Glomerular visceral epithelial cell (primary cell): Measurements from ENCODE around the gene TRIM17.

Source experiments
- DNase-seq: peaks from one replicate; pipeline ENCODE4 v3.0.0-alpha.2; 2016; ENCODE audit errors: extremely low spot score

TRIM17 gene

DNA sequence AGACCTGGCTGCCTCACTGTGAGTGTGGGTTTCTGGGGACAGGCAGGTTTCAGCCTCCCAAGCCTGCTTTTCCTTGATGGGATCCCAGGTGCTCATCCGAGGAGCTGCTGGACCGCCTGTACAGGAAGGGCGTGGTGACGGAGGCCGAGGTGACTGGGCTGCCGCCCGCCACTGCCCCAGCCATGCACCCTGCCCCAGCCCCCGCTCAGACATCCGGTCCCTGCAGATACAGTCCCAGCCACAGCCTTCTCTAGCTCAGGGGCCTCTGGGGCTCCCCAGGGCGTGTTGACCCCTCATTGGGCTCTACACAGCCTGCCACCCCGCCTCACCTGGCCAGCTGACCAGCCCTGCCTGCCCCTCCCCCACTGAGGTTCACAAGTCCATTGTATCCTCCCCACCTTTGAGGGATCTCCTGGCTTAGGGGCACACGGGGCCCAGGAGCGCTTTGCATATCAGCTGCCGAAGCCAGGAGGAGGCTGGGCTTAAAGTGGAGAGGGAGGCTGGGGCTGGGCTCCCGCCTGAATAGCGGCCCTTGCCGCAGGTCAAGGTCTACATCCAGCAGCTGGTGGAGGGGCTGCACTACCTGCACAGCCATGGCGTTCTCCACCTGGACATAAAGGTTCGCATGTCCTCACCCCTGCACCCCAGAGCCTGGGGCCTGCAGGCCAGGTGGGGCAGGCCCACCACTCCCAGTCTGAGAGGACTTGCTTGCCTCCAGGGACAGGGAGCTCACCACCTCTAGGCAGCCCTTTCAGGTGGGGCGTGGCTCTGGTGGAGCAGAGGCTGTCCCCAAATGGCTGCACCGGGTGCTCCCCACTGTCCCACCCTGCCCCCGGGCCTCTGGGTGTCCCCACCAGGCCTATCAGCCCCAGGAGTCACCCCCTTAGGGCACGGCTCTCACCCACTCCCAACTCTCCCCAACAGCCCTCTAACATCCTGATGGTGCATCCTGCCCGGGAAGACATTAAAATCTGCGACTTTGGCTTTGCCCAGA, 48.6 kb downstream of the TRIM17 start:
- DNase-seq = no peak

DNA sequence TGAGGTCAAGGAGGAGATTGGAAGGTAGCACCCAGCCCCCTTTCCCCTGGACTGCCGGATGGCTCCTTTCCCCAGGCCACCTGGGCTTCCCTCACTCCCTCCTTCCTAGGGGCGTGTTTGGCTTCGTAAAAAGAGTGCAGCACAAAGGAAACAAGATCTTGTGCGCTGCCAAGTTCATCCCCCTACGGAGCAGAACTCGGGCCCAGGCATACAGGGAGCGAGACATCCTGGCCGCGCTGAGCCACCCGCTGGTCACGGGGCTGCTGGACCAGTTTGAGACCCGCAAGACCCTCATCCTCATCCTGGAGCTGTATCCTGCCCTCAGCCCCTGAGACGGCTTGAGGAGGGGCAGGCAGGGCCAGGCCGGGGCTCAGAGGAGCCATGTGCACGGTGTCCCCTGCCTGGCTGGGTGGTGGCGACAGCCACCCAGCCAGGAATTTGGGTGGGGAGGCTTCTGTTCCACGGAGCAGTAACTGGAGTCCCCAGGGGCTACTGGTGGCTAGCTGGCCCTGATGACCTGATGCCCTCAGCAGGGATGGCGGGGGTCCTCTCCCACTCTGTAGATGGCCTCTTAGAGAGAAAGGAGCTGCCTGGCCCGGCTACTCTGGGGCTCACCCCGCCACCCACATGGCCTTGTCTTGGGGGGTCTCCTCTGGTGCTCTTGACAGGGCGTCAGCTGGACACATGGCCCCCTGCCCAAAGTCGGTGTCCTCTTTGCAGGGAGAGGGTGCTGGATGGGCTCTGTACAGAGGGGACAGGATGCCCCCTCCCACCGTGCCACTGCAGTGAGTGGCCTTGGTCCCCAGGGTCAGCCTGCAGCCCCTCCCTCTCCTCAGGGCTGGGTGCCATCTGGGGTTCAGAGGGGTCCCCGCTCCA, 49.6 kb downstream of the TRIM17 start:
- DNase-seq = no peak

DNA sequence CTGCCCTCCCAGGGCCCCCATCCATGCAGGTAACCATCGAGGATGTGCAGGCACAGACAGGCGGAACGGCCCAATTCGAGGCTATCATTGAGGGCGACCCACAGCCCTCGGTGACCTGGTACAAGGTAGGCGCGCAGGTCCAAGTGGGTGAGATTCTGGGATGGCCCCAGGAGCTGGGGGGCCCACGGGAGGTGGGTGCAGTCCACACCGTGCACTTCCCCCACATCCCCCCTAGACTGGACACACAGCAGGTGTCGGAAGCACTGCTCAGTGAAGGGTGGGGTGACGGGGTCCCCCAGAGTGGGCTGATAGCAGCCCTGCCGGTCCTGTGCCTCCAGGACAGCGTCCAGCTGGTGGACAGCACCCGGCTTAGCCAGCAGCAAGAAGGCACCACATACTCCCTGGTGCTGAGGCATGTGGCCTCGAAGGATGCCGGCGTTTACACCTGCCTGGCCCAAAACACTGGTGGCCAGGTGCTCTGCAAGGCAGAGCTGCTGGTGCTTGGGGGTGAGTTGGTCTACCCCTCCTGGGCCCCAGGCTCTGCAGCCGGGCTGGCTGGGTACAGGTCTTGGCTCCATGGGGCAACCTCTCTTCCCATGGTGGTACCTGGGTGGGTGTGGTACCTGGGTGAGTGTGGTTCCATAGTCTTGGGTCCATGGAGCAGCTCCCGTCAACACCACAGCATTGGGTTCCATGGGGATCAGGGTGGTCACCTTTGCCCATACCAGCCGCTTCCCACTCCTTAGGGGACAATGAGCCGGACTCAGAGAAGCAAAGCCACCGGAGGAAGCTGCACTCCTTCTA, 50.4 kb downstream of the TRIM17 start:
- no peak for DNase-seq

DNA sequence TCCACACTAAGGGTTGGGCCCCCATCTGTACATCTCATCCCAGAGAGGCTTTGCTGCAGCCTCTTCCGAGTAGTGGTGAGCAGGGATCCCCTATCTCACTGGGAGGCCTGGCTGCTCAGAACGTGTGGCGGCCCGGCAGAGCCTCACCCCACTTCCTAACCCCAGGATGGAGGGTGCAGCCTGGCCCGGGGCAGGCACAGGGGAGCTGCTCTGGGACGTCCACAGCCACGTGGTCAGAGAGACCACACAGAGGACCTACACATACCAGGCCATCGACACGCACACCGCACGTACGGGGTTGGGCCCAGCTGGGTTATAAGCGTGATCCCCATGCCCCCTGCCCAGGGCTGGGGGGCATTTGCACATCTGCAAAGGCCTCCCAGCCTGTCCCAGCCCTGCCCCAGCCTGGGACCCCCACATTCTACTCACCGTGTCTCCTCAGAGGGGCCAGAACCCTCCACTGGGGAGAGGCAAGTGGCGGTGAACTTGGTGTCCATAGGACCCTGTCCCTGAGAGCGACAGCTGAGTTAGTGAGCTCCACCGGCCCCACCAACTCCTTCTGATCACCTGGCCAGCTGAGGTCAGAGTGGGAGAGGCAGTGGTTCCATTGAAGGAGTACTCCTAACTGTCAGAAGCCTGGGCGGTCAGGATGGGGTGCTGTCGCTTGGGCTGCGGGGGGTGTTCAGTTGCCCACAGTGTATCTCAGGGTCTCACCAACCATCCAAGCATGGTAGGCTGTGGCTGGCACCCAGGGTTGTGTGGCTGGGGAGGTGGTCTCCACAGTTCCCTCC, 51.2 kb downstream of the TRIM17 start:
- DNase-seq = no peak

DNA sequence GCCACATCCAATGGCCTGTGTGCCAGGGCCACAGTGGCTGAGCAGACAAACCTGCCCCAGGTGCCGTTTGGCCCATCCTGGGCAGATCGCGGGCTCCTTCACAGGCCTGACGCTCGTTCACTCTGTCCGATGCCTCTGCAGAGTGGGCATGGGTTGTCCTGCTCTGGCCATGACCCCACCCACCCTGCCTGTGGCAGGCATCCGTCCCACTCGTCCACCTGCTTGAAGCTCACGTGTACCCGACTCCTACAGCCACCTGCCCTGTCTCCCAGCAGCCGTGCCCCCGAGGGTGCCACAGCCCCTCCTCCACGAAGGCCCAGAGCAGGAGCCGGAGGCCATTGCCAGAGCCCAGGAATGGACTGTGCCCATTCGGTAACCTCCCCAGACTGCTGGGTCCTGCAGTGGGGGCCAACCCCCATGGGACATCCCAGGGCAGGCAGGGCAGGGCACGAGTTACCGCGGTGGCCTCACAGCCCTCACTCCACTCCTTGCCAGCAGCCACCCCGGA, 51.9 kb downstream of the TRIM17 start:
- DNase-seq = no peak

DNA sequence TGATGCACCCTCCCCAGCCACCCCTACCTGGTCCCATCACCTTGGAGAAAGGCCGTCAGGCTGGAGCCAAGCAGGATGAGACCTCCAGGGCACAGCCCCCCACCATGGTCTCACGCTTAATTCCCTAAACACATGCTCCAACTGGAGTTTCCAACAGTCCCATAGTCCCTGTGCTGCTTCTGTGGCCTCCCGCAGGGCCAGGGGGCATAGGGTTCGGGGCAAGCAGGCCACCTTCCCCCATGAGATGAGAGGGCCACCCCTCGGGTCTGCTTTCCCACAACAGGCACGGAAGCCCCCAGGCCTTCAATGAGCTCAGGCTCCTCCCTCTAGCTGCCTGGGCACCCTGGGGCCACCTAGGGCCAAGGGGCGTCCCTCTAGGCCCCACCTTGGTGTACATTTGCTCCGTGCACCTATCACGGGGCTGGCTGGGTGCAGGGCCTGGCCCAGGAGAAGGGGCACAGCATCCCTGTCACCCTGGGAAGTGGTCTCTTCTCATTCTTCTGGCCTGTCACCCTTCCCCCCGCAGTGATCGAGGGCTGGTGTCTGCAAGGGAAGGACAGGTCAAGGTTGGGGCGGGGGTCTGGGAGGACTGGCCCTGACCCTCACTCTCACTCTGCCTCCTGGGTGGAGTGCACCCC, 52.5 kb downstream of the TRIM17 start:
- no peak for DNase-seq

DNA sequence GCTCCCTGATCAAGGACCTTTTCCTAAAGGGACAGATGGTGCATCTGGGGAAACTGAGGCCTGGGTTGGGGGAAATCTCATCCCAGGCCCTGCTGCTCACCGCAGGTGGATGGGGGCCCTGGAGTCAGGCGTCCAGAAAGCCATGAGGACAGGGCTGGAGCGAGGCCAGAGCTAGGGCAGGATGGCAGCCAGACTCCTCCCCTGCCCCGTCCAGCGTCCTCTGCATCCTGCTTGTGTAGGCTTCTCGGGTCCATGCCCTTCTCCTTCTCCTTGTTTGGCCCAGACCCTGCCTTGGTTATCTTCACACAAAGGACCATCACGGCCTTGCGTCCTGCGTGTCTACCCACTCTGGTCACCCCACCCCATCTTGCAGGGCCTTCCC, 53.0 kb downstream of the TRIM17 start:
- DNase-seq = no peak

DNA sequence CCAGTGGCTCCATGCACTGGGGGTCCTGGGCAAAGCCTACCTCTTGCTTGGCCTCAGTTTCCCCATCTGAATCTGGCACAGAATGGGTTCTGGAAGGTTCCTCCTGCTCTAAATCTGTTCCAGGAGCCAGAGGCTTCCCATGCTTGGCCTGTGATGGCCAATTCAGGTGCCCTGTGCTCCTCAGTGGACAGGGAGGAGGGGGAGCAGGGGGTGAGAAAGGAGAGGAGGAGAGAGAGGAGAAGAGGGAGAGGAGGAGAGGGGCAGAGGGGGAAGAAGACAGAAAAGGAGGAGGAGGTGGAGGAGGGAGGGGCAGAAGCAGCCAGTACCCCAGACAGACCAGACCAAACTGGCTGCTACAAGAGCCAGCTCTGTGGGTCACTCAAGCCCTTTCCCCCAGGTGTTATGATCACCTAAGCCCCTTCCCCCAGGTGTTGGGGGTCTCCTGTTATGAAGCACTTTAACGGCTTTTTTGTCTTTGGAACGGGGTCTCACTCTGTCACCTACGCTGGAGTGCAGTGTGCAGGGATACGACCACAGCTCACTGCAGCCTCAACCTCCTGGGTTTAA, 53.7 kb downstream of the TRIM17 start:
- DNase-seq = no peak

DNA sequence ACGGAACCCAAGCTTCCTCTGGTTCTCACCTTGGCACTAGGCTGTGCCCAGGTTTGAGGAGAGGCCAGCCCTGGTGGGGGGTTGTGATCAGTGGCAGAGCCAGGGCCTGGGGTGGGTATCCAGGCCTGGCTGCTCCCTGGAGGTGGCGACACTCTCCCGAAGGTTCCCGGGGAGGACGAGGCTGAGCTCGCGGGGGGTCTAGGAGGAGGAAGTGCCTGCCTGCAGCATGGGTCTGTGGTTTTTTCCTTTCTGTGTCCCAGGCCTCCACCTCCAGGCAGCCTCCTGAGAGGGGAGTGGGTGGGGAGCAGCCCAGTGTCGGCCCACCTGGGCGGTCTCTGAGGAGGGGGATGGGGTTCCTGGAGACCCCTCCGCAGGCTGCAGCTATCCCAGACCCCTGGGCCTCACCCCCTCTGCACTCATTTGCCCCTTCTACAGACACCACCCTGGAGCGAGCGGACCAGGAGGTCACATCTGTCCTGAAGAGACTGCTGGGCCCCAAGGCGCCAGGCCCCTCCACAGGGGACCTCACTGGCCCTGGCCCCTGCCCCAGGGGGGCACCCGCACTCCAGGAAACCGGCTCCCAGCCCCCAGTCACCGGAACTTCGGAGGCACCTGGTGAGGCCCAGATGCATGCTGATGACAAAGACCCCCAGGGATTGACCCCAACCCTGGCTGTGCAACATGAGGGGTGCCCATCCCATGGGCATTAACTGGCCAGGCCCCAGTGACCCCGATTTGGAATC, 54.3 kb downstream of the TRIM17 start:
- no peak for DNase-seq

DNA sequence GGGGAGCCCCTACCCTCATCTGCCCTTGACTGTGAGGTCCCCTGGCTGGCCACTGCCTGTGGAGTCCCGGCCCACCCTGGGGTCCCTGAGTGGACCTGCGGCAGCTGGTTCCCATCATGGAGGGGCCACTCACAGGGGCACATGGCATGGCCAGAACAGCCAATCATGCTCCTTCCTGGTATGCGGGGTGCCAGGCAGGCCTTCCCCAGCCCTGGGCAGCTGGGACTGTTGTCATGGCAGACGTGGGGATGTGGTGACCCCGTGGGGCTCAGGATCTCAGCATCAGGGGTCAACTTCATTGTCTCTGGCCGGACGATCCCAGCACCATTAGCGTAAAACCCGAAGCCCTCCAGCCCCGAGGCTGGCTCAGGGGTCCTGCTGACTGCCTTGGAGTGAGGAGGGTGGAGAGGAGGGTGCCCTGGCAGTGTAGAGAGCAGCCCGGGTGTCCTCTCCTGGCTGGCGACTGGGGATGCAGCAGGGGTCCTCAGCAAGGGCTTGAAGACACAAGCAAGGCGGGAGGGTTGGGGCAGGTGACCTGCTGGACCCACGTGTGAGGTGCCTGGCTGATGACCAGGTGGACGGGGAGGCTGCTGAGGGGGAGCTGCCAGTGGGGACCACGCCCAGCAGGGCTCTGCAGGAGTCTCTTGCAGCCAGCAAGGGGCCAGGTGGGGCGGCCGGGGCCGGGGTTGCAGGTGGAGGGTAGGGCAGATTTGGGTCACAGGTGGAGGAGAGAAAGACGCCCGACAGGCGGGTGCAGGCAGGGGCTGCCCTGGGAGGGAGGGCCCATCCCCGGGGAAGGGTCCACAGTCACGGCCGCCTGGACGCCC, 55.1 kb downstream of the TRIM17 start:
- no peak for DNase-seq

DNA sequence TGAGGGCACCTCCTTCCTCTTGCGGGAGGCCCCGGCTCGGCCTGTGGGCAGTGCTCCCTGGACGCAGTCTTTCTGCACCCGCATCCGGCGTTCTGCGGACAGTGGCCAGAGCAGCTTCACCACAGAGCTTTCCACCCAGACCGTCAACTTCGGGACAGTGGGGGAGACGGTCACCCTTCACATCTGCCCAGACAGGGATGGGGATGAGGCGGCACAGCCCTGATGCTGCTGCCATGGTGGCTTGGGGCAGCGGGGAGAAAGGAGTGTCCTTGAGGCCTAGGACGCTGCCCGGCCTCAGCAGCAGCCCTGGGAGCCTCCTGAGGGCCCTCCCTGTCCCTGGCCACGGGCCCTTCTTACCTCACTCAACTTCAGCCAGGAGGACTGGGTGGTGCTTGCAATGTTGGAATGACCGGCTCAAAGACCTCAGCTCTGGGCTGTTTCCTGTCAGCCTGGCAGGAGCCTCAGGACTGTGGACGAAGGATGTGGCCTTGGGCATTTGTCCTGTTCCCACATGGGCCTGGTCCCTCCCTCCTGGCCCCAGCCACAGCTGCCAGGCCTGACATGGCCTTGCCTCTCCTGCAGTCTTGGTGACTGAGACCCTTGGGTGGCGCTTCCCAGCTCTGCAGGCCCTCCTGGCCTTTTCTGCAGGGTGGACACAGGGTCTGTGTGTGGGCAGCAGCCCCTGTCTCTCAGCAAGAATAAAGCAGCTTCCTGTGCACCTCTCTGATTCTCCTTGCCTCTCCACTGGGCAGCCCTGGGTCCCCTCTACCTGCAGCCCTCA, 55.9 kb downstream of the TRIM17 start:
- no peak for DNase-seq

DNA sequence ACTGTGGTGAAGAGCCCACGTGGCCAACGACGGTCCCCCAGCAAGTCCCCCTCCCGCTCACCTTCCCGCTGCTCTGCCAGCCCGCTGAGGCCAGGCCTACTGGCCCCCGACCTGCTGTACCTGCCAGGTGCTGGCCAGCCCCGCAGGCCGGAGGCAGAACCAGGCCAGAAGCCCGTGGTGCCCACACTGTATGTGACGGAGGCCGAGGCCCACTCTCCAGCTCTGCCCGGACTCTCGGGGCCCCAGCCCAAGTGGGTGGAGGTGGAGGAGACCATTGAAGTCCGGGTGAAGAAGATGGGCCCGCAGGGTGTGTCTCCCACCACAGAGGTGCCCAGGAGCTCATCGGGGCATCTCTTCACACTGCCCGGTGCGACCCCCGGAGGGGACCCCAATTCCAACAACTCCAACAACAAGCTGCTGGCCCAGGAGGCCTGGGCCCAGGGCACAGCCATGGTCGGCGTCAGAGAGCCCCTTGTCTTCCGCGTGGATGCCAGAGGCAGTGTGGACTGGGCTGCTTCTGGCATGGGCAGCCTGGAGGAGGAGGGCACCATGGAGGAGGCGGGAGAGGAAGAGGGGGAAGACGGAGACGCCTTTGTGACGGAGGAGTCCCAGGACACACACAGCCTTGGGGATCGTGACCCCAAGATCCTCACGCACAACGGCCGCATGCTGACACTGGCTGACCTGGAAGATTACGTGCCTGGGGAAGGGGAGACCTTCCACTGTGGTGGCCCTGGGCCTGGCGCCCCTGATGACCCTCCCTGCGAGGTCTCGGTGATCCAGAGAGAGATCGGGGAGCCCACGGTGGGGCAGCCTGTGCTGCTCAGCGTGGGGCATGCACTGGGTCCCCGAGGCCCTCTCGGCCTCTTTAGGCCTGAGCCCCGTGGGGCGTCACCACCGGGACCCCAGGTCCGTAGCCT, 56.8 kb downstream of the TRIM17 start:
- DNase-seq = no peak

DNA sequence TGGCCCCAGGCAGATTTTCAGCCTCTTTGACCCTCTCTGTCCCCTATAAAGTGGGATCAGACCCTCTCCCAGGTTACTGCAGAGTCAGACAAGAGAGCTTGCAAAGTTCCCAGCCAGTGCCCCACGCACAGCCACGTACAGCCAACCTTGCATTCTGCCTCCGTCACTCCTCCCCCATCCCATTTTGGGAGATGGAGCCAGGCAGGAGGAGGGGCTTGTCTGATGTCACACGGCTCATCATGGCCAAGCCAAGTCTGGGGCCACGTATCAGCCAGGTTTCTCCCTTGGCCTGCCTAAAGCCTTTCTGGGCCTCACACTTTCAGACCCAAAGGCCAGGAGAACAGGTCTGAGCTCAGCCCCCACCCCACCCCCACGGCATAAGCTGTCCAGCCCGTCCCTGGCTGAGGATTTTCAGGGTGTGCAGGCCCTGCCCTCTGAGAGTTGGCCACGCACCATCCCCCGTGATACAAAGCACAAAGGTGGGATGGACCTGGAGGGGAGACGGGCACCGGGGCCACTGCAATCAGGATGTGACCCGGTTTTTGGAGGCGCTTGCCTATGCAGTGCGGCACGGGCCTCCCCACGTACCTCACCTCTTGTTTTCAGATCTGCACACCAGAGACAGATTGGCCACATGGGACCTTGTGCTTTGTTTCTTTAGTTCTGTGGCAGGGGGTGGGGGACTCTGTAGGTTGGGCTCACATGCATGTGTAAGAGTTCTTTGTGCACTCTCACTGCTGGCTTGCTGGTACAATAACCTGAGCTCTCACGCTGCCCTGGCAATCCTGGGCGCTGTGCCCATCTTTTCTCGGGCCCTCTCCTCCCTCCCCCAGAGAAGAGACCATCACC, 57.7 kb downstream of the TRIM17 start:
- DNase-seq = no peak

DNA sequence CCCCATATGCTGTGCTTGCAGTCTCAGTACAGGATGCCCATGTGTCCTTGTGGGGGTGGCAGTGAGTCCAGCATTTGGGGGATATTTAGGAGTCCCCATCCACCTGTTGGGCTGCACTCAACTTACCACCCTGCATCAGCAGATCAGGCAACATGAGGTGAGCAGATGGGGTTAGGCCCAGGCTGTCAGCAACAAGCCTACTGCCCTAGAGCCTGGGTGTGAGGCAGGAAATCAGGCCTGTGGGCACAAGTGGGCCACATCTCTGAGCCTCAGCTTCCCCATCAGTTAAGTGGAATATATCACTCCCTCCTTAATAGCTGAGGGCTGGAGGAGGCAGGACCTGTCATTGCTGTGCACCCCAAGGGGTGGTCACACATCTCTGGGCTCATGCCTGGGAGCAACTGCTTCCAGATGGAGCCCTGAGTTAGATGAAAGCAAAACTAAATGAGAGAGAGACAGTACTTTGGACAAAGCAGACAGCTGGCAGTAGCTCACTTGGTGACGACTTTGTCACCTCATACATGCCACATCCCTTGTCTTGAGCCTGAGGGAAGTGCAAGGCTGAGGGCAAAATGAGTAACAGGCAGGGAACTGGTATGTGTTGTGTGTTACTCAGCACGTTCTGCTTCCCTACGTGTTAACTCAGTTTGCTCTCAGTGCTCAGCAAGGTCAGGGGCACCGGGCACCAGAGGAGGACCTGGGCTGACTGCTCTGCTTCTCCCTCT, 58.5 kb downstream of the TRIM17 start:
- DNase-seq = no peak
